Femur (tissue), 1 donor: ENCODE results near the gene SPO11.

Source experiments
- DNase-seq: peaks from one replicate; pipeline ENCODE4 v3.0.0-alpha.2; 2017

Gene SPO11

GRCh38 chr20:57392512-57393271 lies 63.1 kb downstream of the SPO11 start:
- DNase-seq, result no peak
